Activated B cell treated with CpG ODN at 0.5 μM for 24 hours (primary cell): Measurements from ENCODE around the gene PRELID2. TPM values are rescaled to one million over a fixed set of nuclear protein-coding genes. Genes with fewer than 3 reads are reported as not detected.

ENCODE experiments used
- ATAC-seq: fragments of 200-7000 bp; cut with Tn5 transposase; one replicate; pipeline ENCODE4 v1.10.0; 2021; ENCODE audit warnings: low read depth, mild to moderate bottlenecking, moderate library complexity
- CTCF ChIA-PET: fragments of 350-600 bp; sonication (Branson Sonifier 250); formaldehyde crosslinking; loops from one replicate; lab custom pipeline; 2021; ENCODE audit warnings: antibody characterized with exemption; lab: Charles Lee
- POLR2A ChIA-PET: fragments of 350-600 bp; sonication (Branson Sonifier 250); formaldehyde crosslinking; loops from one replicate; lab custom pipeline; 2021; ENCODE audit warnings: antibody characterized with exemption; lab: Charles Lee
- DNase-seq: peaks from one replicate; pipeline ENCODE4 v3.0.0; 2022
- H3K27ac Mint-ChIP-seq: one replicate; pipeline ENCODE4 v1.8.0; 2020; ENCODE audit warnings: mixed read lengths
- H3K27me3 Mint-ChIP-seq: one replicate; pipeline ENCODE4 v1.8.0; 2021; ENCODE audit warnings: mixed read lengths
- H3K36me3 Mint-ChIP-seq: one replicate; pipeline ENCODE4 v1.8.0; 2021; ENCODE audit warnings: low read depth, mixed read lengths
- H3K4me1 Mint-ChIP-seq: one replicate; pipeline ENCODE4 v1.8.0; 2021; ENCODE audit warnings: mixed read lengths
- H3K4me3 Mint-ChIP-seq: one replicate; pipeline ENCODE4 v1.8.0; 2020; ENCODE audit warnings: mild to moderate bottlenecking, mixed read lengths
- H3K9me3 Mint-ChIP-seq: one replicate; pipeline ENCODE4 v1.8.0; 2020; ENCODE audit warnings: mixed read lengths
- CTCF ChIP-seq: fragments of 200-600 bp; IDR thresholded peaks from one replicate; pipeline ENCODE4 v1.8.0; 2022; ENCODE audit warnings: antibody characterized with exemption, mild to moderate bottlenecking
- intact Hi-C: fragments of 100-400 bp; cut with micrococcal nuclease; formaldehyde crosslinking; loops from one replicate; pipeline ENCODE4 v1.15.1; 2024
- total RNA-seq: library from RNA; stranded (reverse); gene quantifications from 2 replicates; pipeline ENCODE4 v1.2.3, GENCODE V29; 2022

Gene PRELID2
- total RNA-seq, 1 donor from 2014 or later = 3.3 TPM

GRCh38 chr5:145772466-145772865 is 62.7 kb downstream of the PRELID2 start:
- Mint-ChIP-seq H3K4me3 (no peak overlapping the region), H3K27ac (no peak overlapping the region), H3K9me3 (no peaks in the 10 kb centered on the region), H3K4me1 (no peaks in the 10 kb centered on the region), H3K27me3 (no peaks in the 10 kb centered on the region), H3K36me3 (no peaks in the 10 kb centered on the region)
- no peak for TF ChIP-seq CTCF
- intact Hi-C loops = no loop called here
- ChIA-PET POLR2A (no interaction called here), CTCF (no interaction called here)
- ATAC-seq = no peak
- DNase-seq = no peak

GRCh38 chr5:145768863-145769262 is 66.3 kb downstream of the PRELID2 start:
- Mint-ChIP-seq H3K4me1 (no peaks in the 10 kb centered on the region), H3K27ac (no peak overlapping the region), H3K36me3 (no peaks in the 10 kb centered on the region), H3K9me3 (no peaks in the 10 kb centered on the region), H3K27me3 (no peaks in the 10 kb centered on the region), H3K4me3 (no peak overlapping the region)
- DNase-seq (no peak), ATAC-seq (no peak)
- ChIA-PET POLR2A (no interaction called here), CTCF (no interaction called here)
- TF ChIP-seq CTCF = no peak
- intact Hi-C loops = no loop called here

- ChIA-PET CTCF (no interaction called here), POLR2A (no interaction called here)
- intact Hi-C loops = no loop called here
- no peaks in the 10 kb centered on the region for H3K9me3 Mint-ChIP-seq
- H3K36me3 Mint-ChIP-seq = no peaks in the 10 kb centered on the region
- no peaks in the 10 kb centered on the region for H3K27me3 Mint-ChIP-seq
- TF ChIP-seq CTCF = no peak
- H3K4me1 Mint-ChIP-seq = no peaks in the 10 kb centered on the region
- no peak overlapping the region for H3K27ac Mint-ChIP-seq
- DNase-seq (no peak), ATAC-seq (no peak)
- H3K4me3 Mint-ChIP-seq = no peak overlapping the region
Measured at GRCh38 chr5:145764325-145764724, 70.8 kb downstream of the PRELID2 start.

GRCh38 chr5:145762833-145763232 is 72.3 kb downstream of the PRELID2 start:
- Mint-ChIP-seq H3K4me3 (no peak overlapping the region), H3K36me3 (no peaks in the 10 kb centered on the region), H3K4me1 (no peaks in the 10 kb centered on the region), H3K27ac (no peak overlapping the region), H3K27me3 (no peaks in the 10 kb centered on the region), H3K9me3 (no peaks in the 10 kb centered on the region)
- DNase-seq (no peak), ATAC-seq (no peak)
- TF ChIP-seq CTCF = no peak
- ChIA-PET CTCF (no interaction called here), POLR2A (no interaction called here)
- intact Hi-C loops = no loop called here

- CTCF ChIA-PET = no interaction called here
- Mint-ChIP-seq H3K4me3 (no peak overlapping the region), H3K36me3 (no peaks in the 10 kb centered on the region), H3K27me3 (no peaks in the 10 kb centered on the region), H3K27ac (no peak overlapping the region), H3K4me1 (no peaks in the 10 kb centered on the region), H3K9me3 (no peaks in the 10 kb centered on the region)
- no peak for ATAC-seq
- intact Hi-C loops = no loop called here
- TF ChIP-seq CTCF = no peak
- no peak for DNase-seq
- POLR2A ChIA-PET = no interaction called here
Measured at GRCh38 chr5:145761254-145761653, 73.9 kb downstream of the PRELID2 start.
